Kidney (tissue), 14 donors: ENCODE measurements around the gene APBB2. TPM values are rescaled to one million over a fixed set of nuclear protein-coding genes. Genes with fewer than 3 reads are reported as not detected.

Experiments used
- DNase-seq, 5 donors: peaks; one replicate each; pipeline ENCODE4 v3.0.0-alpha.2; 2013 to 2020
- FAIRE-seq: peaks from 2 replicates; lab custom pipeline; 2012; peaks lifted over from hg19 to GRCh38; lab: Jason Lieb, UNC
- H3K27ac ChIP-seq, 2 donors: one replicate each; pipeline ENCODE4 v1.7.0; 2013; ENCODE audit warnings: low read depth in 2 of 2, low read length in 2 of 2, inconsistent platforms in 1 of 2
- H3K27me3 ChIP-seq: one replicate; pipeline ENCODE4 v1.7.1; 2013; ENCODE audit warnings: low read length, inconsistent platforms; ENCODE audit not compliant: control insufficient read depth, insufficient read depth
- H3K36me3 ChIP-seq, 3 donors: one replicate each; pipeline versions ENCODE4 v1.7.0 to v1.7.1; 2013; ENCODE audit warnings: low read length in 3 of 3, control low read depth in 1 of 3, inconsistent platforms in 1 of 3; ENCODE audit not compliant: insufficient read depth in 3 of 3, control insufficient read depth in 2 of 3
- H3K4me1 ChIP-seq, 3 donors: one replicate each; pipeline versions ENCODE4 v1.7.0 to v1.7.1; 2013; ENCODE audit warnings: low read length in 3 of 3, inconsistent platforms in 1 of 3, low read depth in 1 of 3; ENCODE audit not compliant: control insufficient read depth in 2 of 3, insufficient read depth in 2 of 3
- H3K4me3 ChIP-seq, 3 donors: one replicate each; pipeline versions ENCODE4 v1.7.0 to v1.8.1; 2013; ENCODE audit warnings: low read length in 3 of 3, control low read depth in 1 of 3, inconsistent platforms in 1 of 3
- H3K9ac ChIP-seq, 3 donors: one replicate each; pipeline versions ENCODE4 v1.7.0 to v1.7.1; 2013; ENCODE audit warnings: low read length in 3 of 3, control low read depth in 1 of 3, inconsistent platforms in 1 of 3
- H3K9me3 ChIP-seq, 3 donors: one replicate each; pipeline versions ENCODE4 v1.7.0 to v1.7.1; 2013; ENCODE audit warnings: low read length in 3 of 3, control low read depth in 1 of 3, inconsistent platforms in 1 of 3; ENCODE audit not compliant: control insufficient read depth in 2 of 3, insufficient read depth in 1 of 3
- intact Hi-C: fragments of 100-400 bp; cut with DNase I; formaldehyde crosslinking; loops from one replicate; pipeline ENCODE4 v1.11.1; 2022
- polyA plus RNA-seq: library from polyadenylated mRNA; stranded (reverse); fragments of 350-450 nt; fragmentation: Illumina TruSeq; extraction: RNeasy Lipid Tissue Mini Kit (QIAGEN cat#74804); gene quantifications from one replicate; pipeline ENCODE4 v1.2.3, GENCODE V29; 2014; ENCODE audit warnings: low read depth, low replicate concordance; ENCODE audit not compliant: insufficient read depth
- total RNA-seq: library from RNA; stranded (reverse); fragmentation: NEBNext Ultra II Directional; extraction: Animal tissue kit (Norgen Biotek cat#: 25700); gene quantifications from one replicate; pipeline ENCODE4 v1.2.1, GENCODE V29; 2021
- TF ChIP-seq, protein P1 (sequence below): IDR thresholded peaks from 3 replicates; pipeline ENCODE4 v1.5.1; 2012; ENCODE audit warnings: mild to moderate bottlenecking, moderate library complexity, borderline replicate concordance; ENCODE audit not compliant: insufficient read depth; ENCODE audit errors: extremely low read depth
- donor health status: control.
- donor health status: control.
- donor health status: control.
- donor health status: control.
- donor health status: control.
- donor health status: DM: yes; HTN: yes; CAD: no.
- donor health status: Normal renal cell carcinoma (clear cell type).

The APBB2 gene
- total and polyA plus RNA-seq, 2 donors from 2014 or later, result 13.4 to 65.6 TPM

DNA sequence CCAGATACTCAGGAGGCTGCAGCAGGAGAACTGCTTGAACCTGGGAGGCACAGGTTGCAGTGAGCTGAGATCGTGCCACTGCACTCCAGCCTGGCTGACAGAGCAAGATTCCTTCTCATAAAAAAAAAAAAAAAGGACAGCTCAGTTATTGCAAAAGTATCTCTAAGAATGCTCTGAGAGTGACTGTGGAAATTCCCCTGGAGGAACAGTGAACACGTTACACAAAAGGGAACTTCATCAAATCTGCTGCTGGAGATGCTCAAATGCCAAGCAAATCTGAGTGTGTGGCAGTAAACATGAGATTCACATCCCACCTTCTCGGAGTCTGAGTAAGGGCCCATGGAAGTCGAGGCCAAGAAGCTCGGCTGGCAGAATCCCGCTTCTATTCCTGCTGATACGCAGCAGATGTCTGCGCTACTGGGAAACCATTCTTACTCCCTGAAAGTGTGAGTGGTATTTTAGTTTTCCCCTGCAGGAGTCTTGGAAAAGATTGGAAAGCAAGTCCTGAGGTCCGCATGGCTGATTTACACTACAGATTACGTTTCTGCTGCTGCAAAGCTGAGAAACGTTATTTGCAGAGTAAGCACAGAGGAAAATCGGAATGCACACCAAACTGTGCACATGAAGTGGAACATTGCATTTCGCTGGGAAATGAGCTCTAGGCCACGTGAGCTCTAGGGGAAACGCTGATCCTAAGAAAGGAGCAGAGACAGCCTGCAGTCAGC lies 301.7 kb downstream of the APBB2 start:
- intact Hi-C loops, result no loop called here
- Histone ChIP-seq H3K27ac (no peak overlapping the region), H3K9ac (no peak overlapping the region), H3K27me3 (no peaks in the 10 kb centered on the region), H3K4me1 (peaks cover 0 to 12% (median 10%) of the 10 kb centered on the region in 3 donors), H3K36me3 (peaks cover 0 to 3% (median 0%) of the 10 kb centered on the region in 3 donors), H3K4me3 (no peak overlapping the region), H3K9me3 (no peaks in the 10 kb centered on the region)
- TF ChIP-seq, protein P1, sequence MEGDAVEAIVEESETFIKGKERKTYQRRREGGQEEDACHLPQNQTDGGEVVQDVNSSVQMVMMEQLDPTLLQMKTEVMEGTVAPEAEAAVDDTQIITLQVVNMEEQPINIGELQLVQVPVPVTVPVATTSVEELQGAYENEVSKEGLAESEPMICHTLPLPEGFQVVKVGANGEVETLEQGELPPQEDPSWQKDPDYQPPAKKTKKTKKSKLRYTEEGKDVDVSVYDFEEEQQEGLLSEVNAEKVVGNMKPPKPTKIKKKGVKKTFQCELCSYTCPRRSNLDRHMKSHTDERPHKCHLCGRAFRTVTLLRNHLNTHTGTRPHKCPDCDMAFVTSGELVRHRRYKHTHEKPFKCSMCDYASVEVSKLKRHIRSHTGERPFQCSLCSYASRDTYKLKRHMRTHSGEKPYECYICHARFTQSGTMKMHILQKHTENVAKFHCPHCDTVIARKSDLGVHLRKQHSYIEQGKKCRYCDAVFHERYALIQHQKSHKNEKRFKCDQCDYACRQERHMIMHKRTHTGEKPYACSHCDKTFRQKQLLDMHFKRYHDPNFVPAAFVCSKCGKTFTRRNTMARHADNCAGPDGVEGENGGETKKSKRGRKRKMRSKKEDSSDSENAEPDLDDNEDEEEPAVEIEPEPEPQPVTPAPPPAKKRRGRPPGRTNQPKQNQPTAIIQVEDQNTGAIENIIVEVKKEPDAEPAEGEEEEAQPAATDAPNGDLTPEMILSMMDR, result no peak
- FAIRE-seq (no peak), DNase-seq (no peak)

DNA sequence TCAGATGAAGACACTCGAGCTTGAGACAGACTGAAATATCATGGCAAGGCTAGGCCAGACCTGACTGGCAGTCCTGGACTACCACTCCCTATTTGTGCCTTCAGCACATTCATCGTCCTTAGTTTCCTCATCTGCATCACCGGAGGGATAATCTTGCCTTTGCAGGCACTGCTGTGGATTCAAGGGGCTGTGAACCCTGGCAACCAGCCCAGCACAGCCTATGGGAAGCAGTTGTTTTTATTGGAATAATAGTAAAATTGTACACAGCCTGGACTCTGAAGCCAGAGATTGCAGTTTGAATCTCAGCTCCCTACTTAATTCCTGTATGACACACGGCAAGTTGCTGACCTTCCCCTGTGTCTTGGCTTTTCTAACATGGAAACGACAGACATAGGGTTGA lies 303.6 kb downstream of the APBB2 start:
- FAIRE-seq (no peak), DNase-seq (no peak)
- no peaks in the 10 kb centered on the region for H3K27me3 ChIP-seq
- H3K9ac ChIP-seq, result no peak overlapping the region
- TF ChIP-seq, protein P1, result no peak
- no peak overlapping the region for H3K4me3 ChIP-seq
- H3K9me3 ChIP-seq, result no peaks in the 10 kb centered on the region
- peaks cover 0 to 5% (median 5%) of the 10 kb centered on the region in 3 donors for H3K4me1 ChIP-seq
- intact Hi-C loops, result no loop called here
- H3K36me3 ChIP-seq, result peaks cover 0 to 3% (median 0%) of the 10 kb centered on the region in 3 donors
- no peak overlapping the region for H3K27ac ChIP-seq

DNA sequence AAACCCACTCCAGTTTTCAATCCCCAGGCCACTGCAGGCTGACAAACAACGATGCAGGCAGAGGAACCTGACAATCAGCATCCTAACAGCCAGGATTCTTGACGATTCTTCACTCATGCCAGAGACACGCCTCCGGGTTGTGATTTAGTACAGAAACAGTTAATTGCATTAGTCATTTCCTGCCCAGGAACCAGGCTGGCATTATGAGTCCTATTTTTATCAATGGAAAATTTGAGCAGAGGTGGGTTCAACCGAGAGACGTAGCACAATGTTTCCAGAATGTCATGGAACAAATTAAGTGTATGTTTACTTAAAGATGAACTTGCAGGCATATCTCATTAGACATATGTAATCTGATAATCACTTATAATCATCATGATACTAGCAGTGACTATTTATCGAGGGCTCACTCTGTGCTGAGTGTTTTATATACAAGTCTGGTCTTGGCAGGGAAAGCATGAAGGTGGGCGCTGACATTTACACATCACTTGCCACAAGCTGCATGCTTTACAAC lies 304.9 kb downstream of the APBB2 start:
- H3K9ac ChIP-seq, result no peak overlapping the region
- H3K36me3 ChIP-seq, result no peaks in the 10 kb centered on the region
- TF ChIP-seq, protein P1, result no peak
- DNase-seq (no peak), FAIRE-seq (no peak)
- peak overlapping the region in 1 of 2 donors; percentile 44 for H3K27ac ChIP-seq
- intact Hi-C loops, result no loop called here
- H3K27me3 ChIP-seq, result no peaks in the 10 kb centered on the region
- no peak overlapping the region for H3K4me3 ChIP-seq
- no peaks in the 10 kb centered on the region for H3K9me3 ChIP-seq
- peaks cover 0 to 5% (median 0%) of the 10 kb centered on the region in 3 donors for H3K4me1 ChIP-seq
